HEK293 (cell line): ENCODE data around the gene PFAS.

ENCODE experiments used
- GLIS1 ChIP-seq: fragments of 450-650 bp; formaldehyde crosslinking; IDR thresholded peaks from 2 replicates; pipeline ENCODE4 v1.5.1; 2016; ENCODE audit warnings: missing biosample characterization, missing genetic modification characterization
- KLF1 ChIP-seq: fragments of 450-650 bp; formaldehyde crosslinking; IDR thresholded peaks from 2 replicates; pipeline ENCODE4 v1.5.1; 2016; ENCODE audit warnings: missing biosample characterization, missing genetic modification characterization
- KLF7 ChIP-seq: fragments of 450-650 bp; formaldehyde crosslinking; IDR thresholded peaks from 2 replicates; pipeline ENCODE4 v1.5.1; 2016; ENCODE audit warnings: missing biosample characterization, missing genetic modification characterization, borderline replicate concordance
- PRDM1 ChIP-seq: fragments of 450-650 bp; formaldehyde crosslinking; IDR thresholded peaks from 2 replicates; pipeline ENCODE4; 2016; ENCODE audit warnings: missing biosample characterization, missing genetic modification characterization
- YY1 ChIP-seq: fragments of 450-650 bp; formaldehyde crosslinking; IDR thresholded peaks from 2 replicates; pipeline ENCODE4 v1.5.1; 2018; ENCODE audit warnings: missing biosample characterization, missing genetic modification characterization
- ZEB2 ChIP-seq: fragments of 450-650 bp; formaldehyde crosslinking; IDR thresholded peaks from 2 replicates; pipeline ENCODE4 v1.5.1; 2016; ENCODE audit warnings: missing biosample characterization, missing genetic modification characterization
- ZFP41 ChIP-seq: fragments of 450-650 bp; formaldehyde crosslinking; IDR thresholded peaks from 2 replicates; pipeline ENCODE4 v1.5.1; 2016; ENCODE audit warnings: missing biosample characterization, missing genetic modification characterization, borderline replicate concordance
- ZIC2 ChIP-seq: fragments of 450-650 bp; formaldehyde crosslinking; IDR thresholded peaks from 2 replicates; pipeline ENCODE4 v1.5.1; 2016; ENCODE audit warnings: missing biosample characterization, missing genetic modification characterization
- ZNF184 ChIP-seq: fragments of 450-650 bp; IDR thresholded peaks from 2 replicates; pipeline ENCODE4 v1.5.1; 2018; ENCODE audit warnings: missing biosample characterization, mild to moderate bottlenecking, missing genetic modification characterization
- ZNF202 ChIP-seq: fragments of 450-650 bp; formaldehyde crosslinking; IDR thresholded peaks from 2 replicates; pipeline ENCODE4 v1.5.1; 2016; ENCODE audit warnings: missing biosample characterization, missing genetic modification characterization, borderline replicate concordance
- ZNF221 ChIP-seq: fragments of 450-650 bp; formaldehyde crosslinking; IDR thresholded peaks from 2 replicates; pipeline ENCODE4 v1.5.1; 2017; ENCODE audit warnings: missing biosample characterization, missing genetic modification characterization, borderline replicate concordance
- ZNF23 ChIP-seq: fragments of 450-650 bp; formaldehyde crosslinking; IDR thresholded peaks from 2 replicates; pipeline ENCODE4 v1.5.1; 2016; ENCODE audit warnings: missing biosample characterization, missing genetic modification characterization, borderline replicate concordance
- ZNF335 ChIP-seq: fragments of 450-650 bp; formaldehyde crosslinking; conservative IDR thresholded peaks from 2 replicates; pipeline ENCODE4 v1.5.1; 2016; ENCODE audit warnings: missing biosample characterization, missing genetic modification characterization
- ZNF37A ChIP-seq: fragments of 450-650 bp; IDR thresholded peaks from 2 replicates; pipeline ENCODE4 v1.5.1; 2018; ENCODE audit warnings: missing biosample characterization, missing genetic modification characterization
- ZNF391 ChIP-seq: fragments of 450-650 bp; formaldehyde crosslinking; IDR thresholded peaks from 2 replicates; pipeline ENCODE4 v1.5.1; 2016; ENCODE audit warnings: low read depth, missing biosample characterization, missing genetic modification characterization, borderline replicate concordance
- ZNF473 ChIP-seq: fragments of 450-650 bp; formaldehyde crosslinking; IDR thresholded peaks from 2 replicates; pipeline ENCODE4 v1.5.1; 2017; ENCODE audit warnings: missing biosample characterization, missing genetic modification characterization
- ZNF544 ChIP-seq: fragments of 450-650 bp; formaldehyde crosslinking; IDR thresholded peaks from 2 replicates; pipeline ENCODE4 v1.5.0; 2017; ENCODE audit warnings: missing biosample characterization, missing genetic modification characterization
- ZNF555 ChIP-seq: fragments of 450-650 bp; formaldehyde crosslinking; conservative IDR thresholded peaks from 2 replicates; pipeline ENCODE4 v1.5.1; 2017; ENCODE audit warnings: missing biosample characterization, mild to moderate bottlenecking, missing genetic modification characterization, inconsistent platforms
- ZNF629 ChIP-seq: fragments of 450-650 bp; formaldehyde crosslinking; IDR thresholded peaks from 2 replicates; pipeline ENCODE4 v1.5.1; 2017; ENCODE audit warnings: missing biosample characterization, missing genetic modification characterization
- ZNF707 ChIP-seq: fragments of 450-650 bp; formaldehyde crosslinking; IDR thresholded peaks from 2 replicates; pipeline ENCODE4 v1.5.1; 2016; ENCODE audit warnings: missing biosample characterization, missing genetic modification characterization
- ZNF791 ChIP-seq: fragments of 450-650 bp; formaldehyde crosslinking; IDR thresholded peaks from 2 replicates; pipeline ENCODE4 v1.5.1; 2016; ENCODE audit warnings: missing biosample characterization, missing genetic modification characterization
- ZSCAN30 ChIP-seq: fragments of 450-650 bp; IDR thresholded peaks from 2 replicates; pipeline ENCODE4 v1.5.1; 2018; ENCODE audit warnings: missing biosample characterization, mild to moderate bottlenecking, missing genetic modification characterization, moderate library complexity
- ZXDB ChIP-seq: fragments of 450-650 bp; formaldehyde crosslinking; IDR thresholded peaks from 2 replicates; pipeline ENCODE4 v1.5.1; 2016; ENCODE audit warnings: missing biosample characterization, missing genetic modification characterization
- TF ChIP-seq, protein P1 (sequence below): fragments of 450-650 bp; formaldehyde crosslinking; IDR thresholded peaks from 2 replicates; pipeline ENCODE4 v1.5.1; 2016; ENCODE audit warnings: missing biosample characterization, missing genetic modification characterization
- TF ChIP-seq, protein P2 (sequence below): fragments of 450-650 bp; formaldehyde crosslinking; IDR thresholded peaks from 2 replicates; pipeline ENCODE4 v1.5.1; 2016; ENCODE audit warnings: missing biosample characterization, missing genetic modification characterization
- TF ChIP-seq, protein P3 (sequence below): fragments of 450-650 bp; formaldehyde crosslinking; IDR thresholded peaks from 2 replicates; pipeline ENCODE4 v1.5.1; 2016; ENCODE audit warnings: missing biosample characterization, missing genetic modification characterization
- TF ChIP-seq, protein P4 (sequence below): fragments of 450-650 bp; formaldehyde crosslinking; IDR thresholded peaks from 2 replicates; pipeline ENCODE4 v1.5.1; 2016; ENCODE audit warnings: missing biosample characterization, missing genetic modification characterization
- TF ChIP-seq, protein P5 (sequence below): fragments of 450-650 bp; formaldehyde crosslinking; IDR thresholded peaks from 2 replicates; pipeline ENCODE4; 2016; ENCODE audit warnings: missing biosample characterization, missing genetic modification characterization
- TF ChIP-seq, protein P6 (sequence below): fragments of 450-650 bp; formaldehyde crosslinking; IDR thresholded peaks from 2 replicates; pipeline ENCODE4 v1.5.1; 2016; ENCODE audit warnings: missing biosample characterization, missing genetic modification characterization
- TF ChIP-seq, protein P7 (sequence below): fragments of 450-650 bp; formaldehyde crosslinking; IDR thresholded peaks from 2 replicates; pipeline ENCODE4 v1.5.1; 2017; ENCODE audit warnings: missing biosample characterization, missing genetic modification characterization

PFAS gene

DNA sequence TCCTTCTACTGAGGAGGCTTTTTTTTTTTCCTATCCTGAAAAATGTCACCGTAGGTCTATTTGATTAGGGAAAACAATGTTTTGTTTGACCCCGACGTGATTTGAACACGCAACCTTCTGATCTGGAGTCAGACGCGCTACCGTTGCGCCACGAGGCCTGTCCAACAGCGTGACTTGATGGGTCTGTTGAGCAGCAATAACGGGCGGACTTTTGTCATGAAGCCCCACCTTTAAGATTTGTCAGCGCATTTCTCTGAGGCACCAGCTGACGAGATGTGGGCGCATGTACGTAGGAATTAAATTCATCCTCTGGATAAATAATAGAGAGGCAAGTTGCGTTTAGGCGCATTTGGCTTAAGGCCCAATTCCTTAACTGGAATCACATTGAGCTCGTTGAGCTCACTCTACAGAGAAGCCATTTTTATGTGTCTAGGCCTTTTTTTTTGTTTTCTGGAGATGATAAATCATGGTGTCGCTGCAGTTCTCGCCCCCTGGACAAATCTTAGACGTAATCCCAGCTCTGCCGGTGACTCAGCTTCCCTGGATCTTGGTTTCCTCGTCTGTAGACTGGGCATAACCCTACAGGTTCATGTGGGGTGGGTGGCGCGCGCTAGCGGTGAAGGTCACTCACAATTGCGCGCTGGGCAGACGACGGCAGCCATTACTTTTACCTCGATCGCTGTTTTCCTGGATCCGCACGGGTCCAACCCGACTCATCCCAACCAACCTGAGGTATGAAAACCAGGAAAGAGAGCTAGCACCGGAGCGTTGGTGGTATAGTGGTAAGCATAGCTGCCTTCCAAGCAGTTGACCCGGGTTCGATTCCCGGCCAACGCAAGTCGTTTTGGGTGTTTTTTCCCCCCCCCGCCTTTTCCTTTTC, 28.1 kb upstream of the PFAS start (continued):
- TF ChIP-seq, protein P1, sequence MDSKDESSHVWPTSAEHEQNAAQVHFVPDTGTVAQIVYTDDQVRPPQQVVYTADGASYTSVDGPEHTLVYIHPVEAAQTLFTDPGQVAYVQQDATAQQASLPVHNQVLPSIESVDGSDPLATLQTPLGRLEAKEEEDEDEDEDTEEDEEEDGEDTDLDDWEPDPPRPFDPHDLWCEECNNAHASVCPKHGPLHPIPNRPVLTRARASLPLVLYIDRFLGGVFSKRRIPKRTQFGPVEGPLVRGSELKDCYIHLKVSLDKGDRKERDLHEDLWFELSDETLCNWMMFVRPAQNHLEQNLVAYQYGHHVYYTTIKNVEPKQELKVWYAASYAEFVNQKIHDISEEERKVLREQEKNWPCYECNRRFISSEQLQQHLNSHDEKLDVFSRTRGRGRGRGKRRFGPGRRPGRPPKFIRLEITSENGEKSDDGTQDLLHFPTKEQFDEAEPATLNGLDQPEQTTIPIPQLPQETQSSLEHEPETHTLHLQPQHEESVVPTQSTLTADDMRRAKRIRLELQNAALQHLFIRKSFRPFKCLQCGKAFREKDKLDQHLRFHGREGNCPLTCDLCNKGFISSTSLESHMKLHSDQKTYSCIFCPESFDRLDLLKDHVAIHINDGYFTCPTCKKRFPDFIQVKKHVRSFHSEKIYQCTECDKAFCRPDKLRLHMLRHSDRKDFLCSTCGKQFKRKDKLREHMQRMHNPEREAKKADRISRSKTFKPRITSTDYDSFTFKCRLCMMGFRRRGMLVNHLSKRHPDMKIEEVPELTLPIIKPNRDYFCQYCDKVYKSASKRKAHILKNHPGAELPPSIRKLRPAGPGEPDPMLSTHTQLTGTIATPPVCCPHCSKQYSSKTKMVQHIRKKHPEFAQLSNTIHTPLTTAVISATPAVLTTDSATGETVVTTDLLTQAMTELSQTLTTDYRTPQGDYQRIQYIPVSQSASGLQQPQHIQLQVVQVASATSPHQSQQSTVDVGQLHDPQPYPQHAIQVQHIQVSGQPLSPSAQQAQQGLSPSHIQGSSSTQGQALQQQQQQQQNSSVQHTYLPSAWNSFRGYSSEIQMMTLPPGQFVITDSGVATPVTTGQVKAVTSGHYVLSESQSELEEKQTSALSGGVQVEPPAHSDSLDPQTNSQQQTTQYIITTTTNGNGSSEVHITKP (tag by site-specific recombination), result no peak
- TF ChIP-seq, protein P2, sequence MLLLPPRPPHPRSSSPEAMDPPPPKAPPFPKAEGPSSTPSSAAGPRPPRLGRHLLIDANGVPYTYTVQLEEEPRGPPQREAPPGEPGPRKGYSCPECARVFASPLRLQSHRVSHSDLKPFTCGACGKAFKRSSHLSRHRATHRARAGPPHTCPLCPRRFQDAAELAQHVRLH (tag by site-specific recombination), result peak; percentile 90
- TF ChIP-seq PRDM1 (tag by site-specific recombination) (peak; percentile 95), ZNF23 (tag by site-specific recombination) (no peak), ZNF37A (tag by site-specific recombination) (no peak), ZSCAN30 (tag by site-specific recombination) (peak; percentile 92), ZNF391 (peak; percentile 68; the same call in 1 of the 2 replicates), ZFP41 (tag by site-specific recombination) (no peak), ZNF555 (no peak), ZNF335 (peak; percentile 23), ZNF184 (tag by site-specific recombination) (peak; percentile 89), ZNF791 (tag by site-specific recombination) (no peak), KLF7 (tag by site-specific recombination) (peak; percentile 27; the same call in 1 of the 2 replicates), ZNF221 (no peak; the same call in 1 of the 2 replicates), YY1 (tag by site-specific recombination) (peak; percentile 92), ZIC2 (tag by site-specific recombination) (no peak), ZNF473 (tag by site-specific recombination) (no peak), ZXDB (peak; percentile 50; the same call in 1 of the 2 replicates), ZNF707 (tag by site-specific recombination) (no peak), ZNF629 (peak; percentile 80), ZNF544 (tag by site-specific recombination) (no peak), GLIS1 (tag by site-specific recombination) (no peak), KLF1 (tag by site-specific recombination) (0 out of 2 replicates have a peak, but pooled peaks have one; percentile 7), ZNF202 (tag by site-specific recombination) (no peak), ZEB2 (tag by site-specific recombination) (0 out of 2 replicates have a peak, but pooled peaks have one; percentile 74)
- TF ChIP-seq, protein P3, sequence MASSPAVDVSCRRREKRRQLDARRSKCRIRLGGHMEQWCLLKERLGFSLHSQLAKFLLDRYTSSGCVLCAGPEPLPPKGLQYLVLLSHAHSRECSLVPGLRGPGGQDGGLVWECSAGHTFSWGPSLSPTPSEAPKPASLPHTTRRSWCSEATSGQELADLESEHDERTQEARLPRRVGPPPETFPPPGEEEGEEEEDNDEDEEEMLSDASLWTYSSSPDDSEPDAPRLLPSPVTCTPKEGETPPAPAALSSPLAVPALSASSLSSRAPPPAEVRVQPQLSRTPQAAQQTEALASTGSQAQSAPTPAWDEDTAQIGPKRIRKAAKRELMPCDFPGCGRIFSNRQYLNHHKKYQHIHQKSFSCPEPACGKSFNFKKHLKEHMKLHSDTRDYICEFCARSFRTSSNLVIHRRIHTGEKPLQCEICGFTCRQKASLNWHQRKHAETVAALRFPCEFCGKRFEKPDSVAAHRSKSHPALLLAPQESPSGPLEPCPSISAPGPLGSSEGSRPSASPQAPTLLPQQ (tag by site-specific recombination), result peak; percentile 79
- TF ChIP-seq, protein P4, sequence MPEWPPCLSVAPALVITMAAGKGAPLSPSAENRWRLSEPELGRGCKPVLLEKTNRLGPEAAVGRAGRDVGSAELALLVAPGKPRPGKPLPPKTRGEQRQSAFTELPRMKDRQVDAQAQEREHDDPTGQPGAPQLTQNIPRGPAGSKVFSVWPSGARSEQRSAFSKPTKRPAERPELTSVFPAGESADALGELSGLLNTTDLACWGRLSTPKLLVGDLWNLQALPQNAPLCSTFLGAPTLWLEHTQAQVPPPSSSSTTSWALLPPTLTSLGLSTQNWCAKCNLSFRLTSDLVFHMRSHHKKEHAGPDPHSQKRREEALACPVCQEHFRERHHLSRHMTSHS (tag by site-specific recombination), result no peak
- TF ChIP-seq, protein P5, sequence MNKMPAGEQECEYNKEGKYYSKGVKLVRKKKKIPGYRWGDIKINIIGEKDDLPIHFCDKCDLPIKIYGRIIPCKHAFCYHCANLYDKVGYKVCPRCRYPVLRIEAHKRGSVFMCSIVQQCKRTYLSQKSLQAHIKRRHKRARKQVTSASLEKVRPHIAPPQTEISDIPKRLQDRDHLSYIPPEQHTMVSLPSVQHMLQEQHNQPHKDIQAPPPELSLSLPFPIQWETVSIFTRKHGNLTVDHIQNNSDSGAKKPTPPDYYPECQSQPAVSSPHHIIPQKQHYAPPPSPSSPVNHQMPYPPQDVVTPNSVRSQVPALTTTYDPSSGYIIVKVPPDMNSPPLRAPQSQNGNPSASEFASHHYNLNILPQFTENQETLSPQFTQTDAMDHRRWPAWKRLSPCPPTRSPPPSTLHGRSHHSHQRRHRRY (tag by site-specific recombination), result no peak
- TF ChIP-seq, protein P6, sequence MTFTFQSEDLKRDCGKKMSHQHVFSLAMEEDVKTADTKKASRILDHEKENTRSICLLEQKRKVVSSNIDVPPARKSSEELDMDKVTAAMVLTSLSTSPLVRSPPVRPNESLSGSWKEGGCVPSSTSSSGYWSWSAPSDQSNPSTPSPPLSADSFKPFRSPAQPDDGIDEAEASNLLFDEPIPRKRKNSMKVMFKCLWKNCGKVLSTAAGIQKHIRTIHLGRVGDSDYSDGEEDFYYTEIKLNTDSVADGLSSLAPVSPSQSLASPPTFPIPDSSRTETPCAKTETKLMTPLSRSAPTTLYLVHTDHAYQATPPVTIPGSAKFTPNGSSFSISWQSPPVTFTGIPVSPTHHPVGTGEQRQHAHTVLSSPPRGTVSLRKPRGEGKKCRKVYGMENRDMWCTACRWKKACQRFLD (tag by site-specific recombination), result no peak
- TF ChIP-seq, protein P7, sequence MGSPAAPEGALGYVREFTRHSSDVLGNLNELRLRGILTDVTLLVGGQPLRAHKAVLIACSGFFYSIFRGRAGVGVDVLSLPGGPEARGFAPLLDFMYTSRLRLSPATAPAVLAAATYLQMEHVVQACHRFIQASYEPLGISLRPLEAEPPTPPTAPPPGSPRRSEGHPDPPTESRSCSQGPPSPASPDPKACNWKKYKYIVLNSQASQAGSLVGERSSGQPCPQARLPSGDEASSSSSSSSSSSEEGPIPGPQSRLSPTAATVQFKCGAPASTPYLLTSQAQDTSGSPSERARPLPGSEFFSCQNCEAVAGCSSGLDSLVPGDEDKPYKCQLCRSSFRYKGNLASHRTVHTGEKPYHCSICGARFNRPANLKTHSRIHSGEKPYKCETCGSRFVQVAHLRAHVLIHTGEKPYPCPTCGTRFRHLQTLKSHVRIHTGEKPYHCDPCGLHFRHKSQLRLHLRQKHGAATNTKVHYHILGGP (tag by site-specific recombination), result 0 out of 2 replicates have a peak, but pooled peaks have one; percentile 40
